ENCODE data around the gene PDSS2. TPM values are rescaled to one million over a fixed set of nuclear protein-coding genes. Genes with fewer than 3 reads are reported as not detected.

Gene PDSS2
- polyA plus RNA-seq, 1 of the 3 experiments (the other 2 are of a cell fraction), result 5.6 TPM

GRCh38 chr6:107342144-107342543 lies 117.2 kb downstream of the PDSS2 start (continued):
- TF ChIP-seq, protein P1, sequence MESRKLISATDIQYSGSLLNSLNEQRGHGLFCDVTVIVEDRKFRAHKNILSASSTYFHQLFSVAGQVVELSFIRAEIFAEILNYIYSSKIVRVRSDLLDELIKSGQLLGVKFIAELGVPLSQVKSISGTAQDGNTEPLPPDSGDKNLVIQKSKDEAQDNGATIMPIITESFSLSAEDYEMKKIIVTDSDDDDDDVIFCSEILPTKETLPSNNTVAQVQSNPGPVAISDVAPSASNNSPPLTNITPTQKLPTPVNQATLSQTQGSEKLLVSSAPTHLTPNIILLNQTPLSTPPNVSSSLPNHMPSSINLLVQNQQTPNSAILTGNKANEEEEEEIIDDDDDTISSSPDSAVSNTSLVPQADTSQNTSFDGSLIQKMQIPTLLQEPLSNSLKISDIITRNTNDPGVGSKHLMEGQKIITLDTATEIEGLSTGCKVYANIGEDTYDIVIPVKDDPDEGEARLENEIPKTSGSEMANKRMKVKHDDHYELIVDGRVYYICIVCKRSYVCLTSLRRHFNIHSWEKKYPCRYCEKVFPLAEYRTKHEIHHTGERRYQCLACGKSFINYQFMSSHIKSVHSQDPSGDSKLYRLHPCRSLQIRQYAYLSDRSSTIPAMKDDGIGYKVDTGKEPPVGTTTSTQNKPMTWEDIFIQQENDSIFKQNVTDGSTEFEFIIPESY (IDR thresholded peaks at IDR 0.05; ENCODE audit: borderline replicate concordance, low read depth), result no peak

DNA sequence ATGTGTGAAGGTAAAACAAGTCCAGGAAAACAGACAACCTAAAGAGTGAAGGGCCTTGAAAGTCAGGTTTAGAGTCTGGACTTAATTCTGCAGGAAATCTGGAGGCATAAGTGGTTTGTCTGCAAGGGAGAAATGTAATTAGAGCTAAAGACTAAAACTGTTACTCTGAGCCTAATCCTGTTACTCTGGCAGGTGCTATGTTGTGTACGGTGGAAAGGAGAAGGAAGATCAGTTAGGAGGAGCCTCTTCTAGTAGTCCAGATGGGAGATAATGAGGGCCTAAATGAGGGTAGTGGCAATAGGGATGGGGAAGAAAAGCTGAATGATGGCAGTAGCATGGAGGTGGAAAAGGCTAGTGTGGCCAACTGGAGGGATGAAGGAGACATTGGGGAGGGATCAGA lies 118.5 kb downstream of the PDSS2 start:
- H2AFZ ChIP-seq (ENCODE audit: low read depth), result no peak overlapping the region
- H3K36me3 ChIP-seq (replicated peaks in 1 of 2; ENCODE audit: control insufficient read depth in 1 of 2, insufficient read depth in 2 of 2, low read length in 1 of 2), result no peaks in the 10 kb centered on the region
- no peak overlapping the region; a peak in 1 of 4 replicates for H3K27ac ChIP-seq (ENCODE audit: low read depth in 2 of 2, low read length in 1 of 2)
- H4K20me1 ChIP-seq (ENCODE audit: insufficient read depth), result no peaks in the 10 kb centered on the region
- no peak overlapping the region for H3K4me3 ChIP-seq (ENCODE audit: low read depth in 2 of 2, low read length in 1 of 2)
- no peak overlapping the region for H3K4me2 ChIP-seq
- TF ChIP-seq FOXJ3 (CRISPR knock-in tag; IDR thresholded peaks at IDR 0.05), result no peak
- no peak for TF ChIP-seq RAD21 (IDR thresholded peaks at IDR 0.05; ENCODE audit: low read length)
- no peak for TF ChIP-seq TCF12 (IDR thresholded peaks at IDR 0.05)
- TF ChIP-seq USF2 (IDR thresholded peaks at IDR 0.05; ENCODE audit: borderline replicate concordance, low read depth, low read length), result no peak
- no peak for TF ChIP-seq GATA2 (CRISPR knock-in tag; IDR thresholded peaks at IDR 0.05)
- no peak for TF ChIP-seq RFX5 (IDR thresholded peaks at IDR 0.05; ENCODE audit: low read length)
- no peak for TF ChIP-seq EP300 (IDR thresholded peaks at IDR 0.05; ENCODE audit: borderline replicate concordance in 1 of 2, low read depth in 1 of 2, low read length in 1 of 2)
- no peak for TF ChIP-seq CHD2 (IDR thresholded peaks at IDR 0.05; ENCODE audit: low read length, partially characterized antibody)
- TF ChIP-seq, protein P1 (IDR thresholded peaks at IDR 0.05; ENCODE audit: borderline replicate concordance, low read depth), result no peak
- TF ChIP-seq EZH2phosphoT487 (IDR thresholded peaks at IDR 0.05; ENCODE audit: borderline replicate concordance, low read depth), result no peak
- TF ChIP-seq REST (IDR thresholded peaks at IDR 0.05; ENCODE audit: low read depth, low read length), result no peak
- no peak for TF ChIP-seq JUND (IDR thresholded peaks at IDR 0.05)
- TF ChIP-seq TAF1 (IDR thresholded peaks at IDR 0.05; ENCODE audit: borderline replicate concordance, low read depth, low read length), result no peak
- no peak for TF ChIP-seq FOSL2 (IDR thresholded peaks at IDR 0.05; ENCODE audit: borderline replicate concordance, low read depth)
- no peak for TF ChIP-seq RCOR1 (IDR thresholded peaks at IDR 0.05; ENCODE audit: low read length)
- TF ChIP-seq MXI1 (IDR thresholded peaks at IDR 0.05; ENCODE audit: low read depth, low read length), result no peak
- no peak for TF ChIP-seq RXRA (IDR thresholded peaks at IDR 0.05; ENCODE audit: borderline replicate concordance, low read depth)
- no peak for TF ChIP-seq IRF3 (IDR thresholded peaks at IDR 0.05; ENCODE audit: low read depth, low read length)
- TF ChIP-seq, protein P2, sequence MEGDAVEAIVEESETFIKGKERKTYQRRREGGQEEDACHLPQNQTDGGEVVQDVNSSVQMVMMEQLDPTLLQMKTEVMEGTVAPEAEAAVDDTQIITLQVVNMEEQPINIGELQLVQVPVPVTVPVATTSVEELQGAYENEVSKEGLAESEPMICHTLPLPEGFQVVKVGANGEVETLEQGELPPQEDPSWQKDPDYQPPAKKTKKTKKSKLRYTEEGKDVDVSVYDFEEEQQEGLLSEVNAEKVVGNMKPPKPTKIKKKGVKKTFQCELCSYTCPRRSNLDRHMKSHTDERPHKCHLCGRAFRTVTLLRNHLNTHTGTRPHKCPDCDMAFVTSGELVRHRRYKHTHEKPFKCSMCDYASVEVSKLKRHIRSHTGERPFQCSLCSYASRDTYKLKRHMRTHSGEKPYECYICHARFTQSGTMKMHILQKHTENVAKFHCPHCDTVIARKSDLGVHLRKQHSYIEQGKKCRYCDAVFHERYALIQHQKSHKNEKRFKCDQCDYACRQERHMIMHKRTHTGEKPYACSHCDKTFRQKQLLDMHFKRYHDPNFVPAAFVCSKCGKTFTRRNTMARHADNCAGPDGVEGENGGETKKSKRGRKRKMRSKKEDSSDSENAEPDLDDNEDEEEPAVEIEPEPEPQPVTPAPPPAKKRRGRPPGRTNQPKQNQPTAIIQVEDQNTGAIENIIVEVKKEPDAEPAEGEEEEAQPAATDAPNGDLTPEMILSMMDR (IDR thresholded peaks at IDR 0.05), result no peak
- CTCF ChIA-PET, result interaction anchor here (1.4 to 4.2 kb wide), 3 partner anchors 11 to 22 kb away, joined by 6 to 26 read pairs (median 7); no protein-coding TSS in a partner anchor
- H3K79me2 ChIP-seq (ENCODE audit: insufficient read depth), result no peaks in the 10 kb centered on the region
- no peaks in the 10 kb centered on the region for H3K9me3 ChIP-seq
- no peaks in the 10 kb centered on the region for H3K9me2 ChIP-seq
- WGBS (ENCODE audit: low lambda C conversion rate), result 74% methylated on average over 1 of the region's 1 CpG
- peaks cover 0 to 3% of the 10 kb centered on the region in 2 experiments; a peak in 2 of 4 replicates for H3K4me1 ChIP-seq (ENCODE audit: control insufficient read depth in 1 of 2, insufficient read depth in 2 of 2, low read depth in 1 of 2, low read length in 1 of 2)
- no peaks in the 10 kb centered on the region for H3F3A ChIP-seq (replicated peaks; ENCODE audit: insufficient read depth)
- H3K27me3 ChIP-seq (ENCODE audit: insufficient read depth), result no peaks in the 10 kb centered on the region
- H3K9ac ChIP-seq, result no peak overlapping the region
- no peak for DNase-seq
- POLR2A ChIA-PET, result no interaction called here
